SK-N-MC (cell line): ENCODE measurements around the gene SCYL1.

ENCODE experiments used
- DNase-seq: peaks from one replicate; pipeline ENCODE4 v3.0.0-alpha.2; 2011; ENCODE audit warnings: low read depth, low spot score
- H3K27ac ChIP-seq: fragments of 200-600 bp; sonication (generic); 2 replicates; pipeline ENCODE4 v1.5.1; 2016; ENCODE audit warnings: mixed run types
- H3K36me3 ChIP-seq: fragments of 200-600 bp; sonication (generic); 2 replicates; pipeline ENCODE4 v1.6.1; 2017; ENCODE audit warnings: antibody characterized with exemption, low read length, mixed read lengths; ENCODE audit not compliant: insufficient read depth
- H3K4me3 ChIP-seq: fragments of 200-600 bp; sonication (generic); 2 replicates; pipeline ENCODE4 v1.5.1; 2016
- H3K9ac ChIP-seq: fragments of 200-600 bp; sonication (generic); 2 replicates; pipeline ENCODE4 v1.8.0; 2017; ENCODE audit warnings: mixed run types, mixed read lengths; ENCODE audit not compliant: insufficient read length
- H3K9me3 ChIP-seq: fragments of 200-600 bp; sonication (generic); 2 replicates; pipeline ENCODE4 v1.6.1; 2017; ENCODE audit warnings: low read depth, mild to moderate bottlenecking, antibody characterized with exemption, low read length, moderate library complexity, mixed read lengths
- EZH2 ChIP-seq: fragments of 200-600 bp; sonication (generic); IDR thresholded peaks from one replicate; pipeline ENCODE4 v1.6.1; 2017; ENCODE audit warnings: antibody characterized with exemption
- FOXP2 ChIP-seq: optimal IDR thresholded peaks from 2 replicates; pipeline ENCODE3; 2011; ENCODE audit warnings: mild to moderate bottlenecking, moderate library complexity; ENCODE audit not compliant: insufficient read depth; ENCODE audit errors: extremely low read length, control extremely low read depth
- POLR2AphosphoS5 ChIP-seq: IDR thresholded peaks from 2 replicates; pipeline ENCODE4 v1.6.1; 2012; ENCODE audit warnings: mild to moderate bottlenecking, low read depth, low read length, borderline replicate concordance

The SCYL1 gene

GRCh38 chr11:65579291-65579690 is 54.4 kb downstream of the SCYL1 start:
- Histone ChIP-seq H3K9ac (no peak overlapping the region), H3K9me3 (no peaks in the 10 kb centered on the region), H3K27ac (no peak overlapping the region), H3K36me3 (no peaks in the 10 kb centered on the region), H3K4me3 (no peak overlapping the region)
- TF ChIP-seq FOXP2 (no peak), POLR2AphosphoS5 (no peak), EZH2 (no peak)
- DNase-seq: no peak

- TF ChIP-seq POLR2AphosphoS5: no peak
- TF ChIP-seq FOXP2: no peak
- no peak for TF ChIP-seq EZH2
- DNase-seq: no peak
- Histone ChIP-seq H3K9me3 (no peaks in the 10 kb centered on the region), H3K36me3 (no peaks in the 10 kb centered on the region), H3K9ac (no peak overlapping the region), H3K4me3 (no peak overlapping the region), H3K27ac (no peak overlapping the region)
Observed at GRCh38 chr11:65580031-65580692, 55.3 kb downstream of the SCYL1 start.

- no peak overlapping the region for H3K4me3 ChIP-seq
- H3K9ac ChIP-seq: no peak overlapping the region
- no peak overlapping the region for H3K27ac ChIP-seq
- DNase-seq: no peak
- TF ChIP-seq FOXP2: no peak
- TF ChIP-seq EZH2: no peak
- no peak for TF ChIP-seq POLR2AphosphoS5
- H3K9me3 ChIP-seq: no peaks in the 10 kb centered on the region
- H3K36me3 ChIP-seq: no peaks in the 10 kb centered on the region
Observed at GRCh38 chr11:65580756-65581155, 55.9 kb downstream of the SCYL1 start.

GRCh38 chr11:65581928-65582327 is 57.0 kb downstream of the SCYL1 start:
- Histone ChIP-seq H3K36me3 (no peaks in the 10 kb centered on the region), H3K4me3 (no peak overlapping the region), H3K9me3 (no peaks in the 10 kb centered on the region), H3K27ac (no peak overlapping the region), H3K9ac (no peak overlapping the region)
- no peak for DNase-seq
- no peak for TF ChIP-seq EZH2
- TF ChIP-seq POLR2AphosphoS5: no peak
- TF ChIP-seq FOXP2: no peak

GRCh38 chr11:65583589-65583988 is 58.7 kb downstream of the SCYL1 start:
- DNase-seq: no peak
- TF ChIP-seq EZH2: no peak
- TF ChIP-seq FOXP2: no peak
- no peak for TF ChIP-seq POLR2AphosphoS5
- no peak overlapping the region for H3K4me3 ChIP-seq
- no peak overlapping the region for H3K27ac ChIP-seq
- no peaks in the 10 kb centered on the region for H3K36me3 ChIP-seq
- H3K9ac ChIP-seq: no peak overlapping the region
- H3K9me3 ChIP-seq: no peaks in the 10 kb centered on the region

- Histone ChIP-seq H3K4me3 (no peak overlapping the region), H3K9ac (no peak overlapping the region), H3K9me3 (no peaks in the 10 kb centered on the region), H3K36me3 (no peaks in the 10 kb centered on the region), H3K27ac (no peak overlapping the region)
- TF ChIP-seq EZH2 (no peak), POLR2AphosphoS5 (no peak), FOXP2 (no peak)
- no peak for DNase-seq
Observed at GRCh38 chr11:65584106-65584505, 59.2 kb downstream of the SCYL1 start.

- no peaks in the 10 kb centered on the region for H3K9me3 ChIP-seq
- TF ChIP-seq FOXP2 (no peak), POLR2AphosphoS5 (no peak), EZH2 (no peak)
- no peak for DNase-seq
- H3K4me3 ChIP-seq: no peak overlapping the region
- no peak overlapping the region for H3K27ac ChIP-seq
- no peak overlapping the region for H3K9ac ChIP-seq
- H3K36me3 ChIP-seq: no peaks in the 10 kb centered on the region
Observed at GRCh38 chr11:65584723-65585171, 59.9 kb downstream of the SCYL1 start.

DNA sequence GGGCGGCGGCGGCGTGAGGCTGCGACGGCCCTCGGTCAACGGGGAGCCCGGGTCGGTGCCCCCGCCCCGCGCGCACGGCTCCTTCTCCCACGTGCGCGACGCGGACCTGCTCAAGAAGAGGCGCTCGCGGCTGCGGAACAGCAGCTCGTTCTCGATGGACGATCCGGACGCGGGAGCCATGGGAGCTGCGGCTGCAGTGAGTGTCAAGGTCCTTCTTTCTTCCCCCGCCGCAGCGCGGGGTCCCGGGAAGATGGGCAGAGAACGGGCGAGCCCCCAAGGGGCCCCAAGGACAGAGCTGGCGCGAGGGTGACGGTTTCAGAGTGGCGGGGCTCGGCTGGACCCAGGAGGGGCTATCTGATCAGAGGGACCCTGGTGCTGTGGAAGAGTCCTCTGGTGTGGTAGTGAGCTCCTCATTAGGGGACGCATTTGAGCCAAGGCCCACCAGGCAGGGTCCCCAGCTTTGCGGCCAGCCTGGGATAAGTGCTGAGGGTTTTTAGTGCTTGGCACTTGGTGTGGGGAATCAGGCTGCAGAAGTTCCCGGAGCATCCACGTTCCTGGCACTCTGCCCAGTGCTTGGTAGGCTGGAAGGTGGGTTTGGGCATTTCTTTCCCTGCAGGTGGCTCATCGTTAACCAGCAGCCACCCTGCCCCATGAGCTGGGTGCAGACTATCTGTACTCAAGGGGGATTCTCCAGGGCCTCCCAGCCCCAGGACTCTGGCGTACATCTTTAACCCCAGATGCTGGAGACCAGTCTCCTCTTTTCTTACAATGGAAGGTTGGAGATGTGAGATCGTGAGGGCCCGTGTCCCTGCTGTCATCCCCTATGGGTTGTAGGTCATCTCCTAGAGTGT is 60.7 kb downstream of the SCYL1 start:
- Histone ChIP-seq H3K36me3 (no peaks in the 10 kb centered on the region), H3K9me3 (no peaks in the 10 kb centered on the region), H3K4me3 (no peak overlapping the region), H3K27ac (no peak overlapping the region), H3K9ac (no peak overlapping the region)
- no peak for DNase-seq
- no peak for TF ChIP-seq POLR2AphosphoS5
- no peak for TF ChIP-seq FOXP2
- no peak for TF ChIP-seq EZH2
